Measurements from ENCODE around the gene ANGPT4. TPM values are rescaled to one million over a fixed set of nuclear protein-coding genes. Genes with fewer than 3 reads are reported as not detected.
"Not testable (repeated sequence)": the region's sequence is repeated elsewhere in the genome, so short reads cannot be mapped to it uniquely, and the experiment has no call there.

The ANGPT4 gene
- total RNA-seq, 4 donors from 2014 or later = 0.56 to 2.1 (median 0.71) TPM

GRCh38 chr20:830011-830521, 86.1 kb downstream of the ANGPT4 start:
- no peak overlapping the region for H3K4me3 ChIP-seq
- no peak overlapping the region for H3K27ac ChIP-seq
- TF ChIP-seq, protein P1, sequence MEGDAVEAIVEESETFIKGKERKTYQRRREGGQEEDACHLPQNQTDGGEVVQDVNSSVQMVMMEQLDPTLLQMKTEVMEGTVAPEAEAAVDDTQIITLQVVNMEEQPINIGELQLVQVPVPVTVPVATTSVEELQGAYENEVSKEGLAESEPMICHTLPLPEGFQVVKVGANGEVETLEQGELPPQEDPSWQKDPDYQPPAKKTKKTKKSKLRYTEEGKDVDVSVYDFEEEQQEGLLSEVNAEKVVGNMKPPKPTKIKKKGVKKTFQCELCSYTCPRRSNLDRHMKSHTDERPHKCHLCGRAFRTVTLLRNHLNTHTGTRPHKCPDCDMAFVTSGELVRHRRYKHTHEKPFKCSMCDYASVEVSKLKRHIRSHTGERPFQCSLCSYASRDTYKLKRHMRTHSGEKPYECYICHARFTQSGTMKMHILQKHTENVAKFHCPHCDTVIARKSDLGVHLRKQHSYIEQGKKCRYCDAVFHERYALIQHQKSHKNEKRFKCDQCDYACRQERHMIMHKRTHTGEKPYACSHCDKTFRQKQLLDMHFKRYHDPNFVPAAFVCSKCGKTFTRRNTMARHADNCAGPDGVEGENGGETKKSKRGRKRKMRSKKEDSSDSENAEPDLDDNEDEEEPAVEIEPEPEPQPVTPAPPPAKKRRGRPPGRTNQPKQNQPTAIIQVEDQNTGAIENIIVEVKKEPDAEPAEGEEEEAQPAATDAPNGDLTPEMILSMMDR (IDR thresholded peaks at IDR 0.05) = no peak
- TF ChIP-seq EP300 (IDR thresholded peaks at IDR 0.05) = no peak
- no peak for TF ChIP-seq POLR2AphosphoS5 (IDR thresholded peaks at IDR 0.05)
- TF ChIP-seq POLR2A (IDR thresholded peaks at IDR 0.05) = no peak
- DNase-seq (ENCODE audit: low spot score in 2 of 2) = peak in 1 of 2 donors; percentile 1
- H3K27me3 ChIP-seq = no peaks in the 10 kb centered on the region
- no peaks in the 10 kb centered on the region for H3K9me3 ChIP-seq
- peaks cover 17% of the 10 kb centered on the region for H3K4me1 ChIP-seq
- H3K36me3 ChIP-seq = no peaks in the 10 kb centered on the region
- 69% methylated on average over 8 of the region's 8 CpGs for WGBS

DNA sequence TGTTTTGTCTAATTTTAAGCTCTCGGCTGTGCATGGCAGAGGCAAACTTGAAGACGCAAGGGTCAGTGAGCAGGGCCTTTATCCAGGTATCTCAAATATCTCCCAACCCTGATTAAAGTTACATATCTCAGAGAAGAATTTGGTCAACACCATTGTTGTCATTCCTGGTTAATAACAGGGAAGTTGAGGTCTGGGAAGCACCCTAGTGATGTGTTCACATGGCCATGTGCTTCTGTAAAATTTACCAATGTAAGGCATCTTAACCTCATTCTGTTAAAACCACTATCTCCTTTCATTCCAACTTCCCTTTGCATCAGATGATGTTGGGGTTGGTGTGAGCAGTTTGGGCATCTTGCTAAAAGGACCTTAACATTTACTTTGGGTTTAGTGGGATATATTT, 86.6 kb downstream of the ANGPT4 start:
- no peaks in the 10 kb centered on the region for H3K27me3 ChIP-seq
- DNase-seq (ENCODE audit: low spot score in 2 of 2) = no peak
- no peak overlapping the region for H3K4me3 ChIP-seq
- no peak overlapping the region for H3K27ac ChIP-seq
- H3K9me3 ChIP-seq = no peaks in the 10 kb centered on the region
- H3K4me1 ChIP-seq = peaks cover 12% of the 10 kb centered on the region
- WGBS = 83% methylated on average over 2 of the region's 2 CpGs
- TF ChIP-seq EP300 (IDR thresholded peaks at IDR 0.05) = no peak
- no peak for TF ChIP-seq POLR2A (IDR thresholded peaks at IDR 0.05)
- TF ChIP-seq, protein P1 (IDR thresholded peaks at IDR 0.05) = no peak
- no peak for TF ChIP-seq POLR2AphosphoS5 (IDR thresholded peaks at IDR 0.05)
- no peaks in the 10 kb centered on the region for H3K36me3 ChIP-seq

GRCh38 chr20:828987-829386, 87.1 kb downstream of the ANGPT4 start:
- peaks cover 6% of the 10 kb centered on the region for H3K4me1 ChIP-seq
- 65% methylated on average over 6 of the region's 6 CpGs for WGBS
- DNase-seq (ENCODE audit: low spot score in 2 of 2) = no peak
- H3K27ac ChIP-seq = no peak overlapping the region
- no peaks in the 10 kb centered on the region for H3K36me3 ChIP-seq
- no peaks in the 10 kb centered on the region for H3K9me3 ChIP-seq
- no peaks in the 10 kb centered on the region for H3K27me3 ChIP-seq
- TF ChIP-seq POLR2A (IDR thresholded peaks at IDR 0.05) (no peak), POLR2AphosphoS5 (IDR thresholded peaks at IDR 0.05) (no peak)
- TF ChIP-seq, protein P1 (IDR thresholded peaks at IDR 0.05) = no peak
- no peak overlapping the region for H3K4me3 ChIP-seq

DNA sequence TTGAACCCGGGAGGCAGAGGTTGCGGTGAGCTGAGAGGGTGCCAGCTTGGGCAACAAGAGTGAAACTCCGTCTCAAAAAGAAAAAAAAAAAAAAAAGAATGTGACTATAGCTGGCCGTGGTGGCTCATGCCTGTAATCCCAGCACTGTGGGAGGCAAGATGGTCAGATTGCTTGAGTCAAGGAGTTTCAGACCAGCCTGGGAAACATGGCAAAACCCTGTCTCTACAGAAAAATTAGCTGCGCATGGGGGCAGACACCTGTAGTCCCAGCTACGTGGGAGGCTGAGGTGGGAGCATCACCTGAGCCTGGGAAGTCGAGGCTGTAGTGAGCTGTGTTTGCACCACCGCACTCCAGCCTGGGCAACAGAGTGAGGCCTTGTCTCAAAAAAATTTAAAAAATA, 88.2 kb downstream of the ANGPT4 start:
- H3K27ac ChIP-seq, H3K4me1 ChIP-seq, H3K4me3 ChIP-seq, H3K36me3 ChIP-seq, H3K27me3 ChIP-seq, H3K9me3 ChIP-seq: not testable (repeated sequence)
- peak in 1 of 2 donors; percentile 8 for DNase-seq (ENCODE audit: low spot score in 2 of 2)
- 86% methylated on average over 8 of the region's 8 CpGs for WGBS

- no peak overlapping the region for H3K27ac ChIP-seq
- H3K36me3 ChIP-seq = no peaks in the 10 kb centered on the region
- peak in 1 of 2 donors; percentile 22 for DNase-seq (ENCODE audit: low spot score in 2 of 2)
- H3K4me1 ChIP-seq = no peaks in the 10 kb centered on the region
- TF ChIP-seq POLR2AphosphoS5 (IDR thresholded peaks at IDR 0.05) = no peak
- TF ChIP-seq EP300 (IDR thresholded peaks at IDR 0.05) = no peak
- TF ChIP-seq, protein P1 (IDR thresholded peaks at IDR 0.05) = no peak
- no peak for TF ChIP-seq POLR2A (IDR thresholded peaks at IDR 0.05)
- no peaks in the 10 kb centered on the region for H3K27me3 ChIP-seq
- H3K4me3 ChIP-seq = no peak overlapping the region
- no peaks in the 10 kb centered on the region for H3K9me3 ChIP-seq
- 91% methylated on average over 7 of the region's 7 CpGs for WGBS
Measured at GRCh38 chr20:826695-827323, 89.3 kb downstream of the ANGPT4 start.

Measured in suprapubic skin (tissue), 4 donors.